ENCODE data around the gene IQSEC3.

The IQSEC3 gene

GRCh38 chr12:84056-84455 lies 17.5 kb downstream of the IQSEC3 start:
- no peak for DNase-seq

GRCh38 chr12:85191-85666 lies 18.7 kb downstream of the IQSEC3 start:
- no peak for DNase-seq

GRCh38 chr12:87315-87714 lies 20.7 kb downstream of the IQSEC3 start:
- no peak for DNase-seq

GRCh38 chr12:87856-88255 lies 21.3 kb downstream of the IQSEC3 start:
- DNase-seq = no peak

- no peak for DNase-seq
Observed at GRCh38 chr12:89653-90052, 23.1 kb downstream of the IQSEC3 start.

- DNase-seq = no peak
Observed at GRCh38 chr12:91213-91612, 24.6 kb downstream of the IQSEC3 start.

- no peak for DNase-seq
Observed at GRCh38 chr12:93266-94005, 26.9 kb downstream of the IQSEC3 start.

GRCh38 chr12:96543-96942 lies 30.0 kb downstream of the IQSEC3 start:
- DNase-seq = no peak

- DNase-seq = no peak
Observed at GRCh38 chr12:98924-99352, 32.4 kb downstream of the IQSEC3 start.

GRCh38 chr12:99605-100004 lies 33.0 kb downstream of the IQSEC3 start:
- no peak for DNase-seq

GRCh38 chr12:101969-102878 lies 35.7 kb downstream of the IQSEC3 start:
- no peak for DNase-seq

GRCh38 chr12:102879-103168 lies 36.3 kb downstream of the IQSEC3 start:
- no peak for DNase-seq

GRCh38 chr12:103169-103981 lies 36.8 kb downstream of the IQSEC3 start:
- peak; percentile 17 for DNase-seq

GRCh38 chr12:104551-105081 lies 38.0 kb downstream of the IQSEC3 start:
- DNase-seq = peak; percentile 88

- DNase-seq = no peak
Observed at GRCh38 chr12:105696-106095, 39.1 kb downstream of the IQSEC3 start.

- no peak for DNase-seq
Observed at GRCh38 chr12:106118-106591, 39.6 kb downstream of the IQSEC3 start.

GRCh38 chr12:108594-108993 lies 42.0 kb downstream of the IQSEC3 start:
- DNase-seq = peak; percentile 16

GRCh38 chr12:109446-109845 lies 42.9 kb downstream of the IQSEC3 start:
- DNase-seq = no peak

GRCh38 chr12:109872-110271 lies 43.3 kb downstream of the IQSEC3 start:
- no peak for DNase-seq

GRCh38 chr12:111699-112493 lies 45.3 kb downstream of the IQSEC3 start:
- no peak for DNase-seq

- no peak for DNase-seq
Observed at GRCh38 chr12:113347-113746, 46.8 kb downstream of the IQSEC3 start.

- DNase-seq = no peak
Observed at GRCh38 chr12:114626-115211, 48.2 kb downstream of the IQSEC3 start.
